ENCODE measurements around the gene LDAH. TPM values are rescaled to one million over a fixed set of nuclear protein-coding genes. Genes with fewer than 3 reads are reported as not detected.

LDAH gene
- total and polyA plus RNA-seq, 2 donors (not counting 1 experiment from before 2014, with no cell fraction given): 9.0 to 31.3 TPM

- Histone ChIP-seq H3K4me2 (replicated peaks; ENCODE audit: low read depth, low read length, poor library complexity, severe bottlenecking) (peak overlapping the region; percentile 53), H3K27me3 (replicated peaks in 1 of 4; ENCODE audit: control extremely low read depth in 1 of 4, control insufficient read depth in 3 of 4, insufficient read depth in 4 of 4, low read length in 3 of 4) (peaks cover 0 to 9% (median 1%) of the 10 kb centered on the region in 4 experiments), H3K9ac (ENCODE audit: low read length) (peak overlapping the region; percentile 2), H3K9me3 (ENCODE audit: control extremely low read depth in 1 of 3, control insufficient read depth in 2 of 3, insufficient read depth in 1 of 3, low read length in 2 of 3) (no peaks in the 10 kb centered on the region), H4K20me1 (ENCODE audit: control insufficient read depth, insufficient read depth, low read length, poor library complexity, severe bottlenecking) (no peaks in the 10 kb centered on the region), H3K4me3 (ENCODE audit: control extremely low read depth in 1 of 5, extremely low read depth in 1 of 5, insufficient read depth in 1 of 5, low read depth in 2 of 5, low read length in 4 of 5) (peak overlapping the region in 1 of 5 experiments; percentile 3), H3K36me3 (replicated peaks in 1 of 2; ENCODE audit: control extremely low read depth in 1 of 2, control insufficient read depth in 1 of 2, extremely low read depth in 1 of 2, insufficient read depth in 2 of 2, low read length in 1 of 2) (peaks cover 0 to 21% of the 10 kb centered on the region in 2 experiments), H3K27ac (ENCODE audit: low read length in 2 of 2) (peak overlapping the region; percentile 63 to 82), H2AFZ (ENCODE audit: insufficient read depth, low read depth, low read length, poor library complexity, severe bottlenecking) (no peak overlapping the region), H3K79me2 (ENCODE audit: control insufficient read depth, insufficient read depth, low read length) (no peaks in the 10 kb centered on the region), H3K4me1 (ENCODE audit: control insufficient read depth in 2 of 2, insufficient read depth in 2 of 2, low read length in 2 of 2) (peaks cover 34 to 80% of the 10 kb centered on the region in 2 donors)
- no peaks in the 10 kb centered on the region for H3K9me3 Mint-ChIP-seq (ENCODE audit: insufficient read depth)
- ChIA-PET POLR2A (interaction anchor here (0.6 to 3.2 kb wide), 10 partner anchors 10 to 625 kb away, joined by 3 to 74 read pairs (median 5); partner anchors contain the start of genes GDF7, HS1BP3, LAPTM4A and LDAH), CTCF (interaction anchor here (0.5 to 8.8 kb wide), 20 partner anchors 8 to 324 kb away, joined by 3 to 160 read pairs (median 4); partner anchors contain the start of genes GDF7, HS1BP3, LDAH and RHOB)
- H3K27ac Mint-ChIP-seq: peak overlapping the region; percentile 98
- TF ChIP-seq CTCF (IDR thresholded peaks at IDR 0.05): no peak
- TF ChIP-seq EZH2 (IDR thresholded peaks at IDR 0.05; ENCODE audit: borderline replicate concordance, insufficient read depth, low read depth, low read length, poor library complexity, severe bottlenecking): no peak
- DNase-seq: peak; percentile 87
- H3K4me3 Mint-ChIP-seq: peak overlapping the region; percentile 80
- intact Hi-C loops (cut with micrococcal nuclease): loop anchor here (1.0 to 5.0 kb wide), 4 partner anchors 10 to 146 kb away; partner anchors contain the start of gene LDAH
- peaks cover 59% of the 10 kb centered on the region for H3K4me1 Mint-ChIP-seq
- WGBS (ENCODE audit: insufficient coverage): 50% methylated on average over 11 of the region's 12 CpGs
- H3K27me3 Mint-ChIP-seq: no peaks in the 10 kb centered on the region
- peak; percentile 66 for ATAC-seq (ENCODE audit: low read depth)
Measured at GRCh38 chr2:20676353-20677215, 146.3 kb downstream of the LDAH start.
